DMS153 (cell line): ENCODE measurements around the gene DMRTC1.
"Not testable (repeated sequence)": the region's sequence is repeated elsewhere in the genome, so short reads cannot be mapped to it uniquely, and the experiment has no call there.

Experiments used
- DNase-seq: peaks from one replicate; lab custom pipeline; 2025; lab: John Stamatoyannopoulos, UW

The DMRTC1 gene

GRCh38 chrX:72943819-72944169, at the start of gene DMRTC1:
DMRTC1 (minus strand) TSS chrX:72943837; CDS start chrX:72875694, 68,143 bp downstream.
- not testable (repeated sequence) for DNase-seq

GRCh38 chrX:72980894-72981469, 37.3 kb upstream of the DMRTC1 start:
- not testable (repeated sequence) for DNase-seq

- not testable (repeated sequence) for DNase-seq
These were observed 31.2 kb upstream of the DMRTC1 start for GRCh38 chrX:72974885-72975284.

- not testable (repeated sequence) for DNase-seq
These were observed 28.2 kb upstream of the DMRTC1 start for GRCh38 chrX:72971859-72972258.

GRCh38 chrX:72959971-72960370, 16.3 kb upstream of the DMRTC1 start:
- DNase-seq, result not testable (repeated sequence)

GRCh38 chrX:72943035-72943818, 410 bp downstream of the DMRTC1 start:
- not testable (repeated sequence) for DNase-seq

- DNase-seq, result not testable (repeated sequence)
These were observed 1.4 kb downstream of the DMRTC1 start for GRCh38 chrX:72942272-72942671.

GRCh38 chrX:72937906-72938305, 5.7 kb downstream of the DMRTC1 start, which contains the start of gene FAM236A:
FAM236A (plus strand) TSS chrX:72938206; CDS start chrX:72938263, 57 bp downstream.
- DNase-seq, result not testable (repeated sequence)

GRCh38 chrX:72936882-72937455, 6.7 kb downstream of the DMRTC1 start:
- not testable (repeated sequence) for DNase-seq

GRCh38 chrX:72936455-72936854, 7.2 kb downstream of the DMRTC1 start:
- DNase-seq, result not testable (repeated sequence)

GRCh38 chrX:72932283-72932682, 11.4 kb downstream of the DMRTC1 start:
- DNase-seq, result not testable (repeated sequence)

- DNase-seq, result not testable (repeated sequence)
These were observed 27.5 kb downstream of the DMRTC1 start for GRCh38 chrX:72916096-72916495.

GRCh38 chrX:72912315-72912714, 31.3 kb downstream of the DMRTC1 start, which contains the start of gene FAM236C:
FAM236C (plus strand) TSS chrX:72912615; CDS start chrX:72912715, 100 bp downstream.
- DNase-seq, result not testable (repeated sequence)

- not testable (repeated sequence) for DNase-seq
These were observed 53.9 kb downstream of the DMRTC1 start for GRCh38 chrX:72889740-72890139.

- not testable (repeated sequence) for DNase-seq
These were observed 60.7 kb downstream of the DMRTC1 start for GRCh38 chrX:72882898-72883297.

- not testable (repeated sequence) for DNase-seq
These were observed 106.1 kb downstream of the DMRTC1 start for GRCh38 chrX:72837532-72837931.

GRCh38 chrX:72830701-72831100, 112.9 kb downstream of the DMRTC1 start:
- not testable (repeated sequence) for DNase-seq
